Spleen (tissue), 7 donors: ENCODE measurements around the gene DPP4.

Experiments used
- CTCF ChIP-seq, 11 experiments: fragments of 200-600 bp in 7 of 11; fragments of 450-650 bp in 4 of 11; sonication (generic) in 4 of 11; IDR thresholded peaks in 8 of 11; conservative IDR thresholded peaks in 3 of 11; 1 replicate in 7 of 11; 2 replicates in 4 of 11; pipeline versions ENCODE4 v1.4.0 to v1.8.0; 2016 to 2021; ENCODE audit warnings: antibody characterized with exemption in 11 of 11, inconsistent platforms in 4 of 11, mild to moderate bottlenecking in 1 of 11
- POLR2A ChIP-seq, 3 donors: fragments of 450-650 bp; IDR thresholded peaks; one replicate each; pipeline ENCODE4 v1.5.1; 2017; ENCODE audit warnings: antibody characterized with exemption in 3 of 3, mild to moderate bottlenecking in 1 of 3
- POLR2AphosphoS5 ChIP-seq, 3 donors: sonication (generic); formaldehyde crosslinking; IDR thresholded peaks; one replicate each; pipeline ENCODE4 v1.5.1; 2017; ENCODE audit warnings: antibody characterized with exemption in 3 of 3
- donor health status: DM: no; HTN: no; CAD: no; lungs with moderate emphysema.
- donor health status: DM: no; HTN: no; CAD: no.
- donor health status: DM: no; HTN: no; CAD: no.

GRCh38 chr2:161976917-161977316 is 97.1 kb downstream of the DPP4 start:
- no peak for TF ChIP-seq CTCF (IDR thresholded peaks at IDR 0.05 in 8 of 11, conservative IDR thresholded peaks at IDR 0.05 in 3 of 11)
- no peak for TF ChIP-seq POLR2AphosphoS5 (IDR thresholded peaks at IDR 0.05)
- TF ChIP-seq POLR2A (IDR thresholded peaks at IDR 0.05), result no peak
